Lower leg skin (tissue), 4 donors: ENCODE measurements around the gene TPRN. TPM values are rescaled to one million over a fixed set of nuclear protein-coding genes. Genes with fewer than 3 reads are reported as not detected.

Source experiments
- DNase-seq, 2 donors: peaks; one replicate each; pipeline ENCODE4 v3.0.0-alpha.2; 2019; ENCODE audit warnings: low spot score in 2 of 2
- H3K4me3 ChIP-seq: fragments of 200-600 bp; sonication (generic); 2 replicates; pipeline ENCODE4 v1.5.1; 2017; ENCODE audit warnings: mild to moderate bottlenecking, low read depth; ENCODE audit not compliant: poor library complexity, severe bottlenecking
- POLR2A ChIP-seq, 2 donors: fragments of 450-650 bp; IDR thresholded peaks; one replicate each; pipeline ENCODE4 v1.6.1; 2016 to 2017; ENCODE audit warnings: antibody characterized with exemption in 2 of 2, mild to moderate bottlenecking in 1 of 2, moderate library complexity in 1 of 2
- WGBS, 2 donors: methylation state at CpG; one replicate each; pipeline ENCODE4 v1.1.5; 2018; 5-methylcytosine and 5-hydroxymethylcytosine counted together
- intact Hi-C: fragments of 100-400 bp; cut with DNase I; formaldehyde crosslinking; loops from one replicate; pipeline ENCODE4 v1.15.0; 2023; ENCODE audit warnings: low total_unique reads
- total RNA-seq, 4 donors: library from RNA; depleted of rRNA; stranded (reverse); fragments of >200 nt; gene quantifications; one replicate each; pipeline ENCODE4 v1.1.0, GENCODE V29; 2016
- TF ChIP-seq, protein P1 (sequence below), 3 donors: fragments of 450-650 bp; IDR thresholded peaks; one replicate each; pipeline ENCODE4 v1.5.1; 2016; ENCODE audit warnings: antibody characterized with exemption in 3 of 3, mild to moderate bottlenecking in 3 of 3, moderate library complexity in 2 of 3

The TPRN gene
- total RNA-seq, 4 donors from 2014 or later = 27.6 to 34.2 (median 29.1) TPM

DNA sequence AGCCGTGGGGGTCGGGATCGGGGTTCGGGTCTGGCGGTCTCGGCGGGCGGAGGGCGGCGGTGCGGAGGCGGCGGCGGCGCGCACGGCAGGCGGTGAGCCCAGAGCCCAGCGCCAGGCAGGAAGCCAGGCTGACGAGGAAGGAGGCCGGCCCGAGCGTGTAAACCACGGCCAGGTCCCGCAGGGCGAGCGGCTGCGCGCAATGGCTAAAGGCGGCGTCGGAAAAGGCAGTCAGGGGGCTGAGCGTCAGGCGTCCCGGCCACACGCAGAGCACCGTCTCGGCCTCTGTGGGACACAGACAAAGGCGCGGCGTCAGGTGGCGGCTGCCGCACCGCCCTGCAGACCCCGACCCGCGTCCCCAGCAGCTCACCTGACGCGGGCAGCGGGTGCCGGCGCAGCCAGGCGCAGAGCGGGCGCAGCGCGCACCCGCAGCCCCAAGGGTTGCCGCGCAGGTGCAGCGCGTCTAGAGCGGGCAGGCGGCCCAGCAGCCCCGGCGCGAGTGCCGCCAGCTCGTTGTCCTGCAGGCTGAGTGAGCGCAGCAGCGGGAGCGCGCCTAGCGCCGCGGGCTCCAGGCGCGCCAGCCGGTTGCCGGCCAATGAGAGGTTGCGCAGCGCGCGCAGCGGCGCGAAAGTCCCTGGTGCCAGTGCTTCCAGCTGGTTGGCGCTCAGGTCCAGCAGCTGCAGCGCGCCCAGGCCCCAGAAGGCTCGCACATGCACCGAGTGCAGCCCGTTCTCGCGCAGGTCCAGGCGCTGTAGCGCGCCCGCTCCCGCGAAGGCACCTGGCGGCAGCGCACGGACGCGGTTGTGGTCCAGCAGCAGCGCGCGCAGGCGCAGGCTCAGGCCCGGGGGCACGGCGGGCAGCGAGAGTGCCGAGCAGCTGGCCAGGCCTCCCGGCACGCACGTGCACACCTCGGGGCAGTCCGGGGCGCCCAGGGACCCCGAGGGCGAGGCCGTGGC, 31.4 kb downstream of the TPRN start:
- intact Hi-C loops = no loop called here
- no peak for DNase-seq
- no peak overlapping the region for H3K4me3 ChIP-seq
- TF ChIP-seq, protein P1, sequence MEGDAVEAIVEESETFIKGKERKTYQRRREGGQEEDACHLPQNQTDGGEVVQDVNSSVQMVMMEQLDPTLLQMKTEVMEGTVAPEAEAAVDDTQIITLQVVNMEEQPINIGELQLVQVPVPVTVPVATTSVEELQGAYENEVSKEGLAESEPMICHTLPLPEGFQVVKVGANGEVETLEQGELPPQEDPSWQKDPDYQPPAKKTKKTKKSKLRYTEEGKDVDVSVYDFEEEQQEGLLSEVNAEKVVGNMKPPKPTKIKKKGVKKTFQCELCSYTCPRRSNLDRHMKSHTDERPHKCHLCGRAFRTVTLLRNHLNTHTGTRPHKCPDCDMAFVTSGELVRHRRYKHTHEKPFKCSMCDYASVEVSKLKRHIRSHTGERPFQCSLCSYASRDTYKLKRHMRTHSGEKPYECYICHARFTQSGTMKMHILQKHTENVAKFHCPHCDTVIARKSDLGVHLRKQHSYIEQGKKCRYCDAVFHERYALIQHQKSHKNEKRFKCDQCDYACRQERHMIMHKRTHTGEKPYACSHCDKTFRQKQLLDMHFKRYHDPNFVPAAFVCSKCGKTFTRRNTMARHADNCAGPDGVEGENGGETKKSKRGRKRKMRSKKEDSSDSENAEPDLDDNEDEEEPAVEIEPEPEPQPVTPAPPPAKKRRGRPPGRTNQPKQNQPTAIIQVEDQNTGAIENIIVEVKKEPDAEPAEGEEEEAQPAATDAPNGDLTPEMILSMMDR (IDR thresholded peaks at IDR 0.05) = no peak
- no peak for TF ChIP-seq POLR2A (IDR thresholded peaks at IDR 0.05)
- 1 to 2% methylated on average over 19 to 47 of the region's 124 CpGs for WGBS, 2 donors

DNA sequence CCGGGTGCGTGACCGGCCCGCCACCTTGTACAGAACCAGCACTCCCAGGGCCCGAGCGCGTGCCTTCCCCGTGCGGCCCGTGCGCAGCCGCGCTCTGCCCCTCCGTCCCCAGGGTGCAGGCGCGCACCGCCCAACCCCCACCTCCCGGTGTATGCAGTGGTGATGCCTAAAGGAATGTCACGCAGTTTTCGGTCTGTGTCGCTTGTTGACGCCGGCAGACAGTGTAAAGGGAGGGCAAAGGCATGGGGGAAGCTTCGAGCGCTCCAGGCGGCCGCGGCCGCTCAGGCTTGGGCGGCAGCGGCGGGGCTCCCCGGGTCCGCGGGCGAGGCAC, 32.0 kb downstream of the TPRN start:
- 0 to 2% methylated on average over 13 to 22 of the region's 36 CpGs for WGBS, 2 donors
- H3K4me3 ChIP-seq = no peak overlapping the region
- TF ChIP-seq, protein P1 (IDR thresholded peaks at IDR 0.05) = no peak
- no peak for TF ChIP-seq POLR2A (IDR thresholded peaks at IDR 0.05)
- no peak for DNase-seq
- intact Hi-C loops = no loop called here

DNA sequence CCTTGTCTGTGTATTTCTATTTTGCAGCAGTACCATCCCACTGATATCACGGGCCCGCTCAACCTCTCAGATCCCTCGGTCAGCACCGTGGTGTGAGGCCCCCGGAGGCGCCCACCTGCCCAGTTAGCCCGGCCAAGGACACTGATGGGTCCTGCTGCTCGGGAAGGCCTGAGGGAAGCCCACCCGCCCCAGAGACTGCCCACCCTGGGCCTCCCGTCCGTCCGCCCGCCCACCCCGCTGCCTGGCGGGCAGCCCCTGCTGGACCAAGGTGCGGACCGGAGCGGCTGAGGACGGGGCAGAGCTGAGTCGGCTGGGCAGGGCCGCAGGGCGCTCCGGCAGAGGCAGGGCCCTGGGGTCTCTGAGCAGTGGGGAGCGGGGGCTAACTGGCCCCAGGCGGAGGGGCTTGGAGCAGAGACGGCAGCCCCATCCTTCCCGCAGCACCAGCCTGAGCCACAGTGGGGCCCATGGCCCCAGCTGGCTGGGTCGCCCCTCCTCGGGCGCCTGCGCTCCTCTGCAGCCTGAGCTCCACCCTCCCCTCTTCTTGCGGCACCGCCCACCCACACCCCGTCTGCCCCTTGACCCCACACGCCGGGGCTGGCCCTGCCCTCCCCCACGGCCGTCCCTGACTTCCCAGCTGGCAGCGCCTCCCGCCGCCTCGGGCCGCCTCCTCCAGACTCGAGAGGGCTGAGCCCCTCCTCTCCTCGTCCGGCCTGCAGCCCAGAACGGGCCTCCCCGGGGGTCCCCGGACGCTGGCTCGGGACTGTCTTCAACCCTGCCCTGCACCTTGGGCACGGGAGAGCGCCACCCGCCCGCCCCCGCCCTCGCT, 32.6 kb downstream of the TPRN start:
- no peak overlapping the region for H3K4me3 ChIP-seq
- 7 to 19% methylated on average over 27 to 39 of the region's 57 CpGs for WGBS, 2 donors
- no peak for DNase-seq
- intact Hi-C loops = no loop called here
- TF ChIP-seq, protein P1 (IDR thresholded peaks at IDR 0.05) = no peak
- TF ChIP-seq POLR2A (IDR thresholded peaks at IDR 0.05) = no peak

DNA sequence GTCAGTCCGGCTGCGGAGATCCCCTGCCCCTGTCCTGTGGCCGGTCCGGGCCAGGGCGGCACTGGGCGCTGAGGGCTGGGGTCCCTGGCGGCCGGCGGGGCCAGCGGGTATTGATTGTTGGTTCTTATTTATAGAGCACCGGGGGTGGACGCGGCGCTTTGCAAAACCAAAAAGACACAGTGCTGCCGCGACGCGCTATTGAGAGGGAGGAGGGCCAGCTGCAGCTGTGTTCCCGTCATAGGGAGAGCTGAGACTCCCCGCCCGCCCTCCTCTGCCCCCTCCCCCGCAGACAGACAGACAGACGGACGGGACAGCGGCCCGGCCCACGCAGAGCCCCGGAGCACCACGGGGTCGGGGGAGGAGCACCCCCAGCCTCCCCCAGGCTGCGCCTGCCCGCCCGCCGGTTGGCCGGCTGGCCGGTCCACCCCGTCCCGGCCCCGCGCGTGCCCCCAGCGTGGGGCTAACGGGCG, 33.2 kb downstream of the TPRN start:
- DNase-seq = no peak
- no peak overlapping the region for H3K4me3 ChIP-seq
- intact Hi-C loops = no loop called here
- no peak for TF ChIP-seq POLR2A (IDR thresholded peaks at IDR 0.05)
- TF ChIP-seq, protein P1 (IDR thresholded peaks at IDR 0.05) = no peak
- 26 to 41% methylated on average over 22 to 31 of the region's 44 CpGs for WGBS, 2 donors

DNA sequence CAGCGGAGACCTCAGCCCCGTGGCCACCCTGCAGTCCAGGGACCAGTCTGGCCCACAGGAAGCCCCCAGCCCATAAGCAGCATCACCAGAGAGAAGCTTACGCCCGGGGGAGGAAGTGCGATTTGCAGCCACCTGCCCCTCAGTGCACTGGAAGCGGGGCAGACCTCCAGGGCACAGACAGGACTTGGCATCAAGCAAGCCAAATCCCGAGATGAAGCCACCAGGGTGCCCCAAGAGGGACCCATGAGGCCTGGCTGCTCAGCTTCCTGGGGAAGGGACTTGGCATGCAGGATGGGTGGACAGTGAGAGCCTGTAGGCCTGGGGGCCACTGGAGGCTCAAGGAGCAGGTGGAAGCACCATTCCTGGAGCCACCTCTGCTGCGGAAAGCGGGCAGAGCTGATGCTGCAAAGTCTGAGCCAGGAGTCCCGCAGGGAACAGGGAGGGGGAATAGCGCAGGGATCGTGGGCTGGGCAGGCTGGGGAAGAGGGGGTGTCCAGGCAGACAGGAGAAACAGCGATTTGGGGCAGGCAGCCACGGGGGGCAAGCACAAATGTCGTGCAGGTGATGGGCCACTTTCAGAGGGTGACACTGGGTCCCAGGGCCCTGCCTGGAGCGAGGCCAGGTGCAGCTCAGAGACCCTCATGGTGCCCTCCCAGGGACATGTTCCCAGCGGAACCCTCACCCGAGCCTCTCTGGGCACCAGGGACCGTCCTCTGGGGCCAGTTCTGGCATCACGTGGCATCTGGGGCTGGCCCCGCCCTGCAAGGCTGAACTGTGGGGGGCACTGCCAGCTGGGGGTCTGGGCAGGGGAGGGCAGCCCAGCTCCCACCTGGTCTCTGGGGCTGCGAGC, 33.9 kb downstream of the TPRN start:
- WGBS, 2 donors = 61 to 74% methylated on average over 11 to 13 of the region's 22 CpGs
- intact Hi-C loops = no loop called here
- no peak overlapping the region for H3K4me3 ChIP-seq
- DNase-seq = no peak
- TF ChIP-seq, protein P1 (IDR thresholded peaks at IDR 0.05) = no peak
